Sigmoid colon (tissue), 4 donors: ENCODE data around the gene CAMK1G.

Experiments
- CTCF ChIP-seq, 4 experiments: fragments of 450-650 bp in 3 of 4; fragments of 200-600 bp in 1 of 4; IDR thresholded peaks; one replicate each; pipeline ENCODE4 v1.5.1; 2016 to 2019; ENCODE audit warnings: antibody characterized with exemption in 4 of 4, mild to moderate bottlenecking in 3 of 4, moderate library complexity in 2 of 4
- EP300 ChIP-seq, 4 donors: sonication (generic); formaldehyde crosslinking; IDR thresholded peaks; one replicate each; pipeline ENCODE4 v1.6.1; 2017; ENCODE audit warnings: antibody characterized with exemption in 4 of 4
- POLR2A ChIP-seq, 2 donors: fragments of 450-650 bp; IDR thresholded peaks; one replicate each; pipeline ENCODE4 v1.6.1; 2016; ENCODE audit warnings: antibody characterized with exemption in 2 of 2, mild to moderate bottlenecking in 2 of 2, moderate library complexity in 2 of 2
- POLR2AphosphoS5 ChIP-seq, 4 donors: sonication (generic); formaldehyde crosslinking; IDR thresholded peaks; one replicate each; pipeline ENCODE4 v1.6.1; 2017; ENCODE audit warnings: antibody characterized with exemption in 4 of 4

GRCh38 chr1:209634005-209634737 lies 50.7 kb downstream of the CAMK1G start:
- no peak for TF ChIP-seq POLR2AphosphoS5 (IDR thresholded peaks at IDR 0.05)
- no peak for TF ChIP-seq CTCF (IDR thresholded peaks at IDR 0.05)
- TF ChIP-seq POLR2A (IDR thresholded peaks at IDR 0.05) = no peak
- no peak for TF ChIP-seq EP300 (IDR thresholded peaks at IDR 0.05)
